ENCODE results near the gene C16orf54.
"Not testable (repeated sequence)": the region's sequence is repeated elsewhere in the genome, so short reads cannot be mapped to it uniquely, and the experiment has no call there.

C16orf54 gene

GRCh38 chr16:29707160-29707559, 38.6 kb downstream of the C16orf54 start:
- DNase-seq = not testable (repeated sequence)

DNA sequence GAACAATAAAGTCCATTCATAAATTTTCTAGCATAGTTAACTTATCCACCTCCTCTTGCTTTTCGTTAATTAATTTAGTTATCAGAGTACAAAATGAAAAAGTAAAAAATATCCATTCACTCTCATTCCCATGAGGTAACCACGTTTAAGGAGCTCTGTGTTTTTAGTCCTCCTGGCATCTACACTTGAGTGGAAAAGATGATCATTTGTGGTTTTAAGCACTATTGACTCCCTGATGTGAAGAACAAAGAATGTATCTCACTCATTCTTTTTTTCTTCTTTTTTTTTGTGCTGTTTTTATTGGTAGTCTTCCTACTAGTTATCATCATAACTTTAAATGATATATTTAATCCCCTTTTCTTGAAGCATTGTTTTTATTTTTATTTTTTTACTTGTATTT, 40.8 kb downstream of the C16orf54 start:
- DNase-seq = no peak

- no peak for DNase-seq
These were observed 43.5 kb downstream of the C16orf54 start for GRCh38 chr16:29702269-29702668.

GRCh38 chr16:29701214-29701555, 44.6 kb downstream of the C16orf54 start:
- DNase-seq = no peak

GRCh38 chr16:29700253-29700987, 45.4 kb downstream of the C16orf54 start:
- peak; percentile 86 for DNase-seq

DNA sequence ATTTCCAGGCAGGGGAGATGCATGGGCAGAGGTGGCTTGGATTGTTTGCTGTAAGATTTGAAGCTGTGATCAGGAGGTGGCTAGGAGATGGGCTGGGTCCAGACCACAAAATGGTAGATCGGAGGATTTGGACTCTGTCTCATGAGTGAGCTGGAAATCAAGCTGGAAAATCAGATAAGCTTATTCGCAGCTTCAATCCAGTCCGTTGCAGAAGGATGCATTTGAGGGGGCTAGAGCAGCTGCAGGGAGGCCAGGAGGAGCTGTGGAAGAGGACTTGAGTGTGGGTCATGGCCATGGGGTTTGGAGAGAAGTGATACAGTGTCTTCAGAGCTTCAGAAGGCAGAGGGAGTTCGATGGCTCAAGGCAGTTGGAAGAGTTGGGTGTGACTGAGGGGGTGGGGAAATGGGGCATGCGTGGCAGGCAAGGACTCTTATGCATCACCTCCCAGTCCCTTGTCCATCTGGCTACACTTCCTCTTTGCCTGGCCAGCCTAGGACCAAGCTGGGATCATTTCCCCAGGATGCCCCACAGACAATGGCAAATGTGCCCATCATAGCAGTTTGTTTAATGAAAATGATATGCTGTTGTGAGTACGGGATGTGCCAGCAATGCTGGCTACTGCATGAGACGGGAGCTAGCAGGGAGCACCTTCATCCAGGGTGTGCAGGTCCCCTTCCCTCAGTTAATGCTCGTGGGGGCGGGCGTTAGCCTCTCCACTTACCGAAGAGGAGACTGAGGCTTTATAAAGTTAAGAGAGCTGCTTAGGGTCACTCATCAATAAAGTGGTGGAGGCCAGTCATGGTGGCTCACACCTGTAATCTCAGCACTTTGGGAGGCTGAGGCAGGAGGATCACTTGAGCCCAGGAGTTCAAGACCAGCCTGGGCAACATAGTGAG, 46.2 kb downstream of the C16orf54 start:
- DNase-seq = no peak

DNA sequence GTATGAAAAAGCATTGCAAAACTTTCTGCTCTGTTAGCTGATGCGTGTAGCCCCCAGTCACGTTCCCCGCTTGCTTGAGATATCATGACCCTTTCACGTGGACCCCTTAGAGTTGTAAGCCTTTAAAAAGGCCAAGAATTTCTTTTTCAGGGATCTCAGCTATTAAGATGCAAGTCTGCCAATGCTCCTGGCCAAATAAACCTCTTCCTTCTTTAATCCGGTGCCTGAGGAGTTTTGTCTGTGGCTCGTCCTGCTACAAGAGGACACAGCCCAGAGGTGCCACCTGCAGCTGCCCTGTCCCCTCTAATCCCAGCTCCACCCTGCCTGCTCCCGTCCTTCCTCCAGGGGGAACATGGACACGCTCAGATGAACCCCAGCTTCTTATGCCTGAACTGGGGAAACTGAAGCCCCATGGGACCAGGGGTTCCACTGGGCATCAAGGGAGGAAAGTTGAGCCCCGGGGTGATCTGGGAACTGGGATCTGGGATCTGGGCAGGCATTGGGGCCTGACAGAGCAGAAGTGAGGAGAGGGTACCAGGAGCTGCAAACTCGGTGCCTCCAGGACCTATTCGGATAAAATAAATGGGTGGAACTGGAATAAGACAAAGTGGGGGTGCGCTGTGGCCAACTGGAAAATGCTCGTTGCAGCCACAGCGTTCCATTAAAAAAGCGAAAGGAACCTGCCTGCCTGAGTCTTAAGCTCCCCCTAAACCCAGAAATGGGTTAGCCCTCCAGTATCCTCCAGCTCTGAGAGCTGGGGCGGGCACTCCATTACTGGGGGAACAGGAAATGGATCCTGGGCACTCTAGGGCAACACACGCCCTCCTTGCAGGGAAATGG, 47.1 kb downstream of the C16orf54 start:
- no peak for DNase-seq

- DNase-seq = no peak
These were observed 47.7 kb downstream of the C16orf54 start for GRCh38 chr16:29698042-29698441.

GRCh38 chr16:29697391-29697790, 48.4 kb downstream of the C16orf54 start:
- DNase-seq = no peak

- no peak for DNase-seq
These were observed 48.9 kb downstream of the C16orf54 start for GRCh38 chr16:29696881-29697331.

- DNase-seq = not testable (repeated sequence)
These were observed 50.1 kb downstream of the C16orf54 start for GRCh38 chr16:29695675-29696074.

GRCh38 chr16:29694384-29695195, 51.2 kb downstream of the C16orf54 start:
- DNase-seq = no peak

DNA sequence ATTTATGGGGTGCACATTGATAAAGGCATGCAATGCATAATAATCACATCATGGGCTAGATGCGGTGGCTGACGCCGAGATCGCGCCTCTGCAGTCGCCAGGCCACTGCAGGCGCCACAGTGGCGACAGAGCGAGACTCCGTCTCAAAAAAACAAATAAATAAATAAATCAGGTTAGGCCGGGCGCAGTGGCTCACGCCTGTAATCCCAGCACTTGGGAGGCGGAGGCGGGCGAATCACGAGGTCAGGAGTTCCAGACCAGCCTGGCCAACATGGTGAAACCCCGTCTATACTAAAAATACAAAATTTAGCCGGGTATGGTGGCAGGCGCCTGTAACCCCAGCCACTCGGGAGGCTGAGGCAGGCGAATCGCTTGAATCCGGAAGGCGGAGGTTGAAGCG, 53.2 kb downstream of the C16orf54 start:
- DNase-seq = not testable (repeated sequence)

All from fibroblast of skin of back (primary cell).